T-helper 22 cell (primary cell): ENCODE results near the gene GRB7.
A peak's percentile ranks its signal among the peaks of the same experiment; 100 is the strongest.
"Not testable (repeated sequence)": the region's sequence is repeated elsewhere in the genome, so short reads cannot be mapped to it uniquely, and the experiment has no call there.

Source experiments
- DNase-seq: peaks from one replicate; pipeline ENCODE4 v3.0.0-alpha.2; 2020; ENCODE audit warnings: low read depth

The GRB7 gene

GRCh38 chr17:39732586-39732985 is 5.2 kb upstream of the GRB7 start:
- DNase-seq, result no peak

- DNase-seq, result no peak
Measured at GRCh38 chr17:39735882-39736281, 1.9 kb upstream of the GRB7 start.

- DNase-seq, result no peak
Measured at GRCh38 chr17:39736319-39737165, 1.2 kb upstream of the GRB7 start.

- no peak for DNase-seq
Measured at GRCh38 chr17:39737206-39737759, 455 bp upstream of the GRB7 start.

GRCh38 chr17:39738568-39738901 is 797 bp downstream of the GRB7 start:
- DNase-seq, result peak; percentile 37

- no peak for DNase-seq
Measured at GRCh38 chr17:39738983-39739884, 1.5 kb downstream of the GRB7 start.

- no peak for DNase-seq
Measured at GRCh38 chr17:39739885-39740356, 2.2 kb downstream of the GRB7 start.

- DNase-seq, result no peak
Measured at GRCh38 chr17:39740357-39741111, 2.8 kb downstream of the GRB7 start.

GRCh38 chr17:39742126-39742855 is 4.6 kb downstream of the GRB7 start:
- DNase-seq, result no peak

- DNase-seq, result no peak
Measured at GRCh38 chr17:39742856-39743436, 5.2 kb downstream of the GRB7 start.

- no peak for DNase-seq
Measured at GRCh38 chr17:39744075-39744835, 6.5 kb downstream of the GRB7 start.

GRCh38 chr17:39744836-39745215 is 7.1 kb downstream of the GRB7 start:
- no peak for DNase-seq

- DNase-seq, result no peak
Measured at GRCh38 chr17:39745335-39746144, 7.8 kb downstream of the GRB7 start.

- DNase-seq, result no peak
Measured at GRCh38 chr17:39746145-39746461, 8.4 kb downstream of the GRB7 start.

GRCh38 chr17:39747745-39748144 is 10.0 kb downstream of the GRB7 start:
- no peak for DNase-seq

- not testable (repeated sequence) for DNase-seq
Measured at GRCh38 chr17:39748444-39749034, 10.8 kb downstream of the GRB7 start.

GRCh38 chr17:39750131-39751015 is 12.6 kb downstream of the GRB7 start:
- no peak for DNase-seq

GRCh38 chr17:39751016-39751543 is 13.3 kb downstream of the GRB7 start:
- DNase-seq, result no peak
